HEK293 (cell line): ENCODE data around the gene ZNF705A.
"Not testable (repeated sequence)": the region's sequence is repeated elsewhere in the genome, so short reads cannot be mapped to it uniquely, and the experiment has no call there.

Experiments used
- ZNF24 ChIP-seq: fragments of 450-650 bp; formaldehyde crosslinking; IDR thresholded peaks from 2 replicates; pipeline ENCODE4 v1.5.1; 2016; ENCODE audit warnings: missing biosample characterization, missing genetic modification characterization
- ZNF521 ChIP-seq: fragments of 450-650 bp; formaldehyde crosslinking; IDR thresholded peaks from 2 replicates; pipeline ENCODE4 v1.5.1; 2017; ENCODE audit warnings: missing biosample characterization, mild to moderate bottlenecking, missing genetic modification characterization
- ZNF785 ChIP-seq: fragments of 450-650 bp; formaldehyde crosslinking; IDR thresholded peaks from 2 replicates; pipeline ENCODE4 v1.5.1; 2016; ENCODE audit warnings: missing biosample characterization, missing genetic modification characterization
- ZSCAN23 ChIP-seq: fragments of 450-650 bp; formaldehyde crosslinking; IDR thresholded peaks from 2 replicates; pipeline ENCODE4 v1.5.1; 2016; ENCODE audit warnings: missing biosample characterization, missing genetic modification characterization
- TF ChIP-seq, protein P1 (sequence below): fragments of 450-650 bp; formaldehyde crosslinking; IDR thresholded peaks from 2 replicates; pipeline ENCODE4 v1.5.1; 2016; ENCODE audit warnings: missing biosample characterization, missing genetic modification characterization
- TF ChIP-seq, protein P2 (sequence below): fragments of 450-650 bp; formaldehyde crosslinking; IDR thresholded peaks from 2 replicates; pipeline ENCODE4 v1.5.1; 2016; ENCODE audit warnings: missing biosample characterization, missing genetic modification characterization

DNA sequence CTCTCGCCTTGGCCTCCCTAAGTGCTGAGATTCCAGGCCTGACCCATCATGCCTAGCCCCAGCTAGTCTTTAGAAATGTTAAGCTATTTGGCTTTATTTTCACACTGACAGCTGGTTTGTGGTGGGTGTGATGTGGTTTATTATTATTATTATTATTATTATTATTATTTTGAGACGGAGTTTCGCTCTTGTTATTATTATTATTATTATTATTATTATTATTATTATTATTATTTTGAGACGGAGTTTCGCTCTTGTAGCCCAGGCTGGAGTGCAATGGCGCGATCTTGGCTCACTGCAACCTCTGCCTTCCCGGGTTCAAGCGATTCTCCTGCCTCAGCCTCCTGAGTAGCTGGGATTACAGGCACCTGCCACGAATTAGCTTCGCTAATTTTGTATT lies 71.8 kb downstream of the ZNF705A start:
- TF ChIP-seq, protein P1, sequence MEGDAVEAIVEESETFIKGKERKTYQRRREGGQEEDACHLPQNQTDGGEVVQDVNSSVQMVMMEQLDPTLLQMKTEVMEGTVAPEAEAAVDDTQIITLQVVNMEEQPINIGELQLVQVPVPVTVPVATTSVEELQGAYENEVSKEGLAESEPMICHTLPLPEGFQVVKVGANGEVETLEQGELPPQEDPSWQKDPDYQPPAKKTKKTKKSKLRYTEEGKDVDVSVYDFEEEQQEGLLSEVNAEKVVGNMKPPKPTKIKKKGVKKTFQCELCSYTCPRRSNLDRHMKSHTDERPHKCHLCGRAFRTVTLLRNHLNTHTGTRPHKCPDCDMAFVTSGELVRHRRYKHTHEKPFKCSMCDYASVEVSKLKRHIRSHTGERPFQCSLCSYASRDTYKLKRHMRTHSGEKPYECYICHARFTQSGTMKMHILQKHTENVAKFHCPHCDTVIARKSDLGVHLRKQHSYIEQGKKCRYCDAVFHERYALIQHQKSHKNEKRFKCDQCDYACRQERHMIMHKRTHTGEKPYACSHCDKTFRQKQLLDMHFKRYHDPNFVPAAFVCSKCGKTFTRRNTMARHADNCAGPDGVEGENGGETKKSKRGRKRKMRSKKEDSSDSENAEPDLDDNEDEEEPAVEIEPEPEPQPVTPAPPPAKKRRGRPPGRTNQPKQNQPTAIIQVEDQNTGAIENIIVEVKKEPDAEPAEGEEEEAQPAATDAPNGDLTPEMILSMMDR (tag by site-specific recombination), result not testable (repeated sequence)
- TF ChIP-seq ZSCAN23 (tag by site-specific recombination); ZNF521; ZNF24 (tag by site-specific recombination); ZNF785 (tag by site-specific recombination): not testable (repeated sequence)
- TF ChIP-seq, protein P2, sequence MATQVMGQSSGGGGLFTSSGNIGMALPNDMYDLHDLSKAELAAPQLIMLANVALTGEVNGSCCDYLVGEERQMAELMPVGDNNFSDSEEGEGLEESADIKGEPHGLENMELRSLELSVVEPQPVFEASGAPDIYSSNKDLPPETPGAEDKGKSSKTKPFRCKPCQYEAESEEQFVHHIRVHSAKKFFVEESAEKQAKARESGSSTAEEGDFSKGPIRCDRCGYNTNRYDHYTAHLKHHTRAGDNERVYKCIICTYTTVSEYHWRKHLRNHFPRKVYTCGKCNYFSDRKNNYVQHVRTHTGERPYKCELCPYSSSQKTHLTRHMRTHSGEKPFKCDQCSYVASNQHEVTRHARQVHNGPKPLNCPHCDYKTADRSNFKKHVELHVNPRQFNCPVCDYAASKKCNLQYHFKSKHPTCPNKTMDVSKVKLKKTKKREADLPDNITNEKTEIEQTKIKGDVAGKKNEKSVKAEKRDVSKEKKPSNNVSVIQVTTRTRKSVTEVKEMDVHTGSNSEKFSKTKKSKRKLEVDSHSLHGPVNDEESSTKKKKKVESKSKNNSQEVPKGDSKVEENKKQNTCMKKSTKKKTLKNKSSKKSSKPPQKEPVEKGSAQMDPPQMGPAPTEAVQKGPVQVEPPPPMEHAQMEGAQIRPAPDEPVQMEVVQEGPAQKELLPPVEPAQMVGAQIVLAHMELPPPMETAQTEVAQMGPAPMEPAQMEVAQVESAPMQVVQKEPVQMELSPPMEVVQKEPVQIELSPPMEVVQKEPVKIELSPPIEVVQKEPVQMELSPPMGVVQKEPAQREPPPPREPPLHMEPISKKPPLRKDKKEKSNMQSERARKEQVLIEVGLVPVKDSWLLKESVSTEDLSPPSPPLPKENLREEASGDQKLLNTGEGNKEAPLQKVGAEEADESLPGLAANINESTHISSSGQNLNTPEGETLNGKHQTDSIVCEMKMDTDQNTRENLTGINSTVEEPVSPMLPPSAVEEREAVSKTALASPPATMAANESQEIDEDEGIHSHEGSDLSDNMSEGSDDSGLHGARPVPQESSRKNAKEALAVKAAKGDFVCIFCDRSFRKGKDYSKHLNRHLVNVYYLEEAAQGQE (tag by site-specific recombination), result not testable (repeated sequence)
